Measurements from ENCODE around the gene PRXL2A. TPM values are rescaled to one million over a fixed set of nuclear protein-coding genes. Genes with fewer than 3 reads are reported as not detected.

PRXL2A gene
- total and polyA plus RNA-seq, 2 experiments from 2014 or later, result 31.8 to 51.7 TPM

- ATAC-seq (no peak), DNase-seq (ENCODE audit: low spot score) (no peak)
- no peaks in the 10 kb centered on the region for H3K9me3 Mint-ChIP-seq
- H3K27ac Mint-ChIP-seq, result peak overlapping the region; percentile 83
- H3K27me3 Mint-ChIP-seq (ENCODE audit: insufficient read depth, low read depth, poor library complexity), result peaks cover 13% of the 10 kb centered on the region
- Histone ChIP-seq H2AFZ (no peak overlapping the region), H4K20me1 (replicated peaks; ENCODE audit: insufficient read depth) (peaks cover 37% of the 10 kb centered on the region), H3K4me1 (ENCODE audit: insufficient read depth) (peaks cover 86% of the 10 kb centered on the region), H3K9me2 (ENCODE audit: insufficient read depth) (no peaks in the 10 kb centered on the region), H3K36me3 (ENCODE audit: insufficient read depth) (no peaks in the 10 kb centered on the region), H3K4me3 (peak overlapping the region; percentile 44; the same call in 1 of the 2 replicates), H3K27me3 (ENCODE audit: insufficient read depth) (peaks cover 7% of the 10 kb centered on the region; the same call in 1 of the 2 replicates), H3K4me2 (peak overlapping the region; percentile 74), H3K27ac (ENCODE audit: low read depth) (no peak overlapping the region), H3F3A (replicated peaks; ENCODE audit: low read depth) (no peaks in the 10 kb centered on the region; the same call in 1 of the 2 replicates), H3K79me2 (replicated peaks; ENCODE audit: insufficient read depth) (peaks cover 94% of the 10 kb centered on the region)
- H3K4me3 Mint-ChIP-seq, result peak overlapping the region; percentile 59
- H3K4me1 Mint-ChIP-seq, result peaks cover 82% of the 10 kb centered on the region
- H3K36me3 Mint-ChIP-seq (ENCODE audit: low read depth), result no peaks in the 10 kb centered on the region; the same call in 1 of the 3 replicates
- TF ChIP-seq STAT1 (IDR thresholded peaks at IDR 0.05; ENCODE audit: unreplicated experiment) (no peak), EZH2phosphoT487 (IDR thresholded peaks at IDR 0.05; ENCODE audit: unreplicated experiment) (no peak), POLR2AphosphoS5 (IDR thresholded peaks at IDR 0.05; ENCODE audit: low read depth) (no peak), ZNF114 (CRISPR knock-in tag; IDR thresholded peaks at IDR 0.05) (no peak), ETS1 (IDR thresholded peaks at IDR 0.05) (no peak), REST (IDR thresholded peaks at IDR 0.05; ENCODE audit: unreplicated experiment) (no peak), CTCF (conservative IDR thresholded peaks at IDR 0.05; ENCODE audit: low read depth in 2 of 2) (no peak), EZH2 (IDR thresholded peaks at IDR 0.05; ENCODE audit: low read depth, unreplicated experiment) (no peak), ZNF462 (CRISPR knock-in tag; IDR thresholded peaks at IDR 0.05) (no peak), CREB1 (CRISPR knock-in tag; IDR thresholded peaks at IDR 0.05; ENCODE audit: low read depth) (no peak), ZNF331 (CRISPR knock-in tag; IDR thresholded peaks at IDR 0.05; ENCODE audit: low read depth) (no peak), NANOG (IDR thresholded peaks at IDR 0.05; ENCODE audit: borderline replicate concordance) (no peak), JUNB (IDR thresholded peaks at IDR 0.05; ENCODE audit: unreplicated experiment) (no peak)
Observed at GRCh38 chr10:80461208-80462183, 53.1 kb downstream of the PRXL2A start.

All from GM23338 (cell line).